IMR-90 (cell line): ENCODE results near the gene SSBP3. TPM values are rescaled to one million over a fixed set of nuclear protein-coding genes. Genes with fewer than 3 reads are reported as not detected.

Experiments
- ATAC-seq: fragments of 200-7000 bp; cut with Tn5 transposase; 2 replicates; pipeline ENCODE4 v1.9.1; 2020; ENCODE audit warnings: low read depth, mild to moderate bottlenecking, moderate library complexity
- BruUV-seq: library from RNA; stranded (reverse); fragments of 400-500 nt; replicated peaks from 2 replicates; lab custom pipeline; 2021; lab: Mats Ljungman, UMichigan
- CTCF ChIA-PET: fragments of 300-600 bp; formaldehyde crosslinking; extraction: SDS; loops from one replicate; lab custom pipeline; 2021; ENCODE audit warnings: antibody characterized with exemption; lab: Yijun Ruan, JAX
- POLR2A ChIA-PET: fragments of 300-600 bp; sonication (Branson Sonifier 250); formaldehyde crosslinking; loops from one replicate; lab custom pipeline; 2022; ENCODE audit warnings: antibody characterized with exemption; ENCODE audit not compliant: unreplicated experiment; lab: Charles Lee
- DNase-seq: peaks from one replicate; pipeline ENCODE4 v3.0.0; 2013
- H2AFZ ChIP-seq: replicated peaks from 2 replicates; pipeline ENCODE3; 2013; ENCODE audit warnings: low read length, mild to moderate bottlenecking; ENCODE audit not compliant: poor library complexity
- H2AK5ac ChIP-seq: 2 replicates; pipeline ENCODE4 v1.6.1; 2013; ENCODE audit warnings: low read depth, low read length, inconsistent platforms
- H2AK9ac ChIP-seq: replicated peaks from 2 replicates; pipeline ENCODE3; 2013; ENCODE audit warnings: mild to moderate bottlenecking, low read depth, low read length, moderate library complexity; ENCODE audit not compliant: poor library complexity
- H2BK120ac ChIP-seq: 2 replicates; pipeline ENCODE4 v1.6.1; 2013; ENCODE audit warnings: low read depth, low read length, inconsistent platforms
- H2BK15ac ChIP-seq: 3 replicates; pipeline ENCODE4 v1.6.1; 2013; ENCODE audit warnings: low read depth, low read length, inconsistent platforms
- H2BK20ac ChIP-seq: 2 replicates; pipeline ENCODE4 v1.6.1; 2013; ENCODE audit warnings: low read depth, mild to moderate bottlenecking, inconsistent platforms, low read length, moderate library complexity
- H2BK5ac ChIP-seq: 2 replicates; pipeline ENCODE4 v1.6.1; 2013; ENCODE audit warnings: mild to moderate bottlenecking, low read depth, low read length, inconsistent platforms; ENCODE audit not compliant: poor library complexity, severe bottlenecking
- H3K14ac ChIP-seq: replicated peaks from 2 replicates; pipeline ENCODE4 v1.6.1; 2013; ENCODE audit warnings: low read depth, low read length, inconsistent platforms
- H3K18ac ChIP-seq: 2 replicates; pipeline ENCODE4 v1.6.1; 2013; ENCODE audit warnings: low read depth, low read length, control low read depth
- H3K23ac ChIP-seq: 2 replicates; pipeline ENCODE4 v1.6.1; 2013; ENCODE audit warnings: low read depth, low read length, inconsistent platforms
- H3K27ac ChIP-seq: 2 replicates; pipeline ENCODE4 v1.5.1; 2013; ENCODE audit warnings: mild to moderate bottlenecking, control low read depth, low read length; ENCODE audit not compliant: insufficient read depth
- H3K27me3 ChIP-seq: 2 replicates; pipeline ENCODE4 v1.6.1; 2013; ENCODE audit warnings: low read length; ENCODE audit not compliant: control insufficient read depth, insufficient read depth
- H3K36me3 ChIP-seq: 2 replicates; pipeline ENCODE4 v1.6.1; 2013; ENCODE audit warnings: low read length, mixed read lengths; ENCODE audit not compliant: control insufficient read depth, insufficient read depth
- H3K4ac ChIP-seq: 2 replicates; pipeline ENCODE4 v1.6.1; 2013; ENCODE audit warnings: low read depth, low read length, inconsistent platforms
- H3K4me1 ChIP-seq: 2 replicates; pipeline ENCODE4 v1.6.1; 2013; ENCODE audit warnings: low read length, mixed read lengths; ENCODE audit not compliant: control insufficient read depth, insufficient read depth
- H3K4me2 ChIP-seq: 2 replicates; pipeline ENCODE4 v1.6.1; 2013; ENCODE audit warnings: low read depth, mild to moderate bottlenecking, control low read depth, low read length, moderate library complexity
- H3K4me3 ChIP-seq: 2 replicates; pipeline ENCODE4 v1.5.1; 2013; ENCODE audit warnings: low read depth, mild to moderate bottlenecking, control low read depth, low read length, moderate library complexity; ENCODE audit not compliant: insufficient read depth
- H3K56ac ChIP-seq: 2 replicates; pipeline ENCODE4 v1.6.1; 2013; ENCODE audit warnings: low read length, inconsistent platforms; ENCODE audit not compliant: insufficient read depth; ENCODE audit errors: extremely low read depth
- H3K79me1 ChIP-seq, 2 experiments: 2 replicates each; pipeline ENCODE4 v1.6.1; 2013; ENCODE audit warnings: low read length in 2 of 2, inconsistent platforms in 1 of 2, low read depth in 1 of 2
- H3K9ac ChIP-seq: 2 replicates; pipeline ENCODE4 v1.6.1; 2013; ENCODE audit warnings: low read depth, low read length, control low read depth
- H3K9me1 ChIP-seq: 2 replicates; pipeline ENCODE4 v1.6.1; 2013; ENCODE audit warnings: low read length, inconsistent platforms; ENCODE audit not compliant: insufficient read depth
- H3K9me3 ChIP-seq: 2 replicates; pipeline ENCODE4 v1.6.1; 2013; ENCODE audit warnings: low read length; ENCODE audit not compliant: control insufficient read depth, insufficient read depth
- H4K20me1 ChIP-seq: 2 replicates; pipeline ENCODE4 v1.6.1; 2013; ENCODE audit warnings: low read length, inconsistent platforms; ENCODE audit not compliant: insufficient read depth
- H4K5ac ChIP-seq: 2 replicates; pipeline ENCODE4 v1.6.1; 2013; ENCODE audit warnings: mild to moderate bottlenecking, low read depth, low read length, control low read depth
- H4K8ac ChIP-seq, 2 experiments: 2 replicates each; pipeline ENCODE4 v1.6.1; 2013; ENCODE audit warnings: low read depth in 2 of 2, low read length in 2 of 2, control low read depth in 1 of 2, inconsistent platforms in 1 of 2
- H4K91ac ChIP-seq: 2 replicates; pipeline ENCODE4 v1.6.1; 2013; ENCODE audit warnings: low read depth, low read length, inconsistent platforms; ENCODE audit not compliant: insufficient read depth
- BHLHE40 ChIP-seq: fragments of 150-350 bp; IDR thresholded peaks from 2 replicates; pipeline ENCODE4 v1.6.1; 2016; ENCODE audit warnings: mild to moderate bottlenecking, low read depth, low read length
- CHD1 ChIP-seq: IDR thresholded peaks from 2 replicates; pipeline ENCODE4 v1.6.1; 2012; ENCODE audit warnings: low read depth, low read length, improper control_type of control experiment
- ELK1 ChIP-seq: fragments of 150-350 bp; IDR thresholded peaks from 2 replicates; pipeline ENCODE4 v1.6.1; 2016; ENCODE audit warnings: low read depth, mild to moderate bottlenecking, low read length, moderate library complexity, borderline replicate concordance
- FOS ChIP-seq: fragments of 150-350 bp; IDR thresholded peaks from 2 replicates; pipeline ENCODE4 v1.6.1; 2016; ENCODE audit warnings: low read depth, low read length
- MAFK ChIP-seq: IDR thresholded peaks from 2 replicates; pipeline ENCODE4 v1.6.1; 2012; ENCODE audit warnings: low read depth, low read length, improper control_type of control experiment
- MXI1 ChIP-seq: IDR thresholded peaks from 2 replicates; pipeline ENCODE4 v1.6.1; 2012; ENCODE audit warnings: low read depth, mild to moderate bottlenecking, low read length, moderate library complexity, borderline replicate concordance
- NFE2L2 ChIP-seq: fragments of 150-350 bp; IDR thresholded peaks from 2 replicates; pipeline ENCODE4 v1.6.1; 2016; ENCODE audit warnings: low read depth, mild to moderate bottlenecking, low read length
- POLR2A ChIP-seq: IDR thresholded peaks from 2 replicates; pipeline ENCODE4 v1.6.1; 2012; ENCODE audit warnings: mild to moderate bottlenecking, low read depth, low read length
- RFX5 ChIP-seq: IDR thresholded peaks from 2 replicates; pipeline ENCODE4 v1.8.0; 2012; ENCODE audit warnings: low read depth, mild to moderate bottlenecking, low read length, moderate library complexity
- USF2 ChIP-seq: fragments of 150-350 bp; IDR thresholded peaks from 2 replicates; pipeline ENCODE4 v1.6.1; 2017; ENCODE audit warnings: mild to moderate bottlenecking, antibody characterized with exemption, low read length, low read depth
- WGBS, 2 experiments: methylation state at CpG; one replicate each; pipeline versions ENCODE4 v1.1.5 to v1.1.7; 2013; ENCODE audit warnings: missing lambda C conversion rate in 2 of 2; ENCODE audit not compliant: insufficient read length in 1 of 2; ENCODE audit errors: extremely low coverage in 2 of 2; 5-methylcytosine and 5-hydroxymethylcytosine counted together
- dilution Hi-C: fragments of 300-500 bp; cut with HindIII; formaldehyde crosslinking; loops from one replicate; pipeline ENCODE4 v1.14.3; 2018; ENCODE audit warnings: low sequenced_read_pairs; ENCODE audit not compliant: unreplicated experiment
- in situ Hi-C: fragments of 300-500 bp; cut with MboI; formaldehyde crosslinking; loops from 3 replicates; pipeline ENCODE4 v1.14.3; 2019; ENCODE audit warnings: low sequenced_read_pairs, inconsistent platforms, mixed read lengths
- intact Hi-C: fragments of 100-400 bp; cut with micrococcal nuclease; formaldehyde crosslinking; loops from 2 replicates; pipeline ENCODE4 v1.10.0; 2022
- polyA plus RNA-seq, 3 experiments: library from polyadenylated mRNA; depleted of rRNA; stranded (reverse); fragments of >200 nt; gene quantifications; 2 replicates each; pipeline ENCODE4 v1.2.3, GENCODE V29; 2012; ENCODE audit warnings: low replicate concordance in 1 of 3
- total RNA-seq: library from RNA; depleted of rRNA; stranded (reverse); fragments of >200 nt; gene quantifications from 2 replicates; pipeline ENCODE4 v1.2.3, GENCODE V29; 2012
- TF ChIP-seq, protein P1 (sequence below): conservative IDR thresholded peaks from 2 replicates; pipeline ENCODE4 v1.5.1; 2012; ENCODE audit warnings: mild to moderate bottlenecking, low read depth, low read length, improper control_type of control experiment

The SSBP3 gene
- total and polyA plus RNA-seq, 2 of the 4 experiments (the other 2 are of a cell fraction) = 10.9 to 39.6 TPM

GRCh38 chr1:54287176-54287650 lies 119.0 kb downstream of the SSBP3 start (continued):
- 0 out of 2 replicates have a peak, but pooled peaks have one; percentile 13 for TF ChIP-seq BHLHE40

- no peak overlapping the region for H2BK15ac ChIP-seq
- H4K5ac ChIP-seq = no peak overlapping the region
- BruUV-seq = no TSS peak
- H3K9ac ChIP-seq = no peak overlapping the region
- no peak overlapping the region for H3K27ac ChIP-seq
- H2AK9ac ChIP-seq = no peak overlapping the region
- no peak overlapping the region for H2AK5ac ChIP-seq
- ATAC-seq (no peak), DNase-seq (no peak)
- H3K9me3 ChIP-seq = no peaks in the 10 kb centered on the region
- in situ Hi-C loops (no loop called here), dilution Hi-C loops (no loop called here), intact Hi-C loops (no loop called here)
- H3K36me3 ChIP-seq = peaks cover 2% of the 10 kb centered on the region; the same call in 1 of the 2 replicates
- TF ChIP-seq CHD1 (no peak), USF2 (no peak), MAFK (no peak), RFX5 (no peak), NFE2L2 (no peak), POLR2A (no peak), FOS (no peak), MXI1 (no peak), ELK1 (no peak)
- TF ChIP-seq, protein P1, sequence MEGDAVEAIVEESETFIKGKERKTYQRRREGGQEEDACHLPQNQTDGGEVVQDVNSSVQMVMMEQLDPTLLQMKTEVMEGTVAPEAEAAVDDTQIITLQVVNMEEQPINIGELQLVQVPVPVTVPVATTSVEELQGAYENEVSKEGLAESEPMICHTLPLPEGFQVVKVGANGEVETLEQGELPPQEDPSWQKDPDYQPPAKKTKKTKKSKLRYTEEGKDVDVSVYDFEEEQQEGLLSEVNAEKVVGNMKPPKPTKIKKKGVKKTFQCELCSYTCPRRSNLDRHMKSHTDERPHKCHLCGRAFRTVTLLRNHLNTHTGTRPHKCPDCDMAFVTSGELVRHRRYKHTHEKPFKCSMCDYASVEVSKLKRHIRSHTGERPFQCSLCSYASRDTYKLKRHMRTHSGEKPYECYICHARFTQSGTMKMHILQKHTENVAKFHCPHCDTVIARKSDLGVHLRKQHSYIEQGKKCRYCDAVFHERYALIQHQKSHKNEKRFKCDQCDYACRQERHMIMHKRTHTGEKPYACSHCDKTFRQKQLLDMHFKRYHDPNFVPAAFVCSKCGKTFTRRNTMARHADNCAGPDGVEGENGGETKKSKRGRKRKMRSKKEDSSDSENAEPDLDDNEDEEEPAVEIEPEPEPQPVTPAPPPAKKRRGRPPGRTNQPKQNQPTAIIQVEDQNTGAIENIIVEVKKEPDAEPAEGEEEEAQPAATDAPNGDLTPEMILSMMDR = no peak
- no peak overlapping the region for H3K18ac ChIP-seq
- peaks cover 22% of the 10 kb centered on the region for H3K4me1 ChIP-seq
- no peak overlapping the region for H3K56ac ChIP-seq
- H2BK20ac ChIP-seq = no peak overlapping the region
- no peak overlapping the region for H3K14ac ChIP-seq
- no peak overlapping the region for H2BK5ac ChIP-seq
- H3K23ac ChIP-seq = no peak overlapping the region
- no peak overlapping the region for H3K4ac ChIP-seq
- ChIA-PET CTCF (no interaction called here), POLR2A (no interaction called here)
- no peak overlapping the region for H2AFZ ChIP-seq
- no peaks in the 10 kb centered on the region for H3K27me3 ChIP-seq
- H3K79me1 ChIP-seq = peaks cover 28 to 67% of the 10 kb centered on the region in 2 experiments
- H3K9me1 ChIP-seq = peaks cover 32% of the 10 kb centered on the region
- no peak overlapping the region for H4K8ac ChIP-seq
- H2BK120ac ChIP-seq = no peak overlapping the region
- no CpG with 5 or more reads among the region's 5 CpGs for WGBS, 2 experiments
- H4K91ac ChIP-seq = no peak overlapping the region
- H3K4me3 ChIP-seq = no peak overlapping the region
- H3K4me2 ChIP-seq = no peak overlapping the region
- peaks cover 41% of the 10 kb centered on the region for H4K20me1 ChIP-seq
Measured at GRCh38 chr1:54285815-54286345, 120.3 kb downstream of the SSBP3 start.
